IPS-18a (cell line): Measurements from ENCODE around the gene ICE1.

Experiments used
- H3K27ac ChIP-seq: one replicate; pipeline ENCODE4 v1.5.1; 2013; ENCODE audit warnings: low read length
- H3K27me3 ChIP-seq: one replicate; pipeline ENCODE4 v1.6.1; 2013; ENCODE audit warnings: mild to moderate bottlenecking, low read length; ENCODE audit not compliant: control insufficient read depth, insufficient read depth
- H3K36me3 ChIP-seq: one replicate; pipeline ENCODE4 v1.6.1; 2013; ENCODE audit warnings: low read depth, low read length; ENCODE audit not compliant: control insufficient read depth
- H3K4me1 ChIP-seq: one replicate; pipeline ENCODE4 v1.6.1; 2013; ENCODE audit warnings: low read depth, low read length; ENCODE audit not compliant: control insufficient read depth
- H3K4me3 ChIP-seq: one replicate; pipeline ENCODE4 v1.5.1; 2013; ENCODE audit warnings: low read length
- H3K9ac ChIP-seq: one replicate; pipeline ENCODE4 v1.6.1; 2013; ENCODE audit warnings: mild to moderate bottlenecking, low read length, moderate library complexity
- H3K9me3 ChIP-seq: one replicate; pipeline ENCODE4 v1.6.1; 2013; ENCODE audit warnings: low read depth, low read length; ENCODE audit not compliant: control insufficient read depth

Gene ICE1, protein sequence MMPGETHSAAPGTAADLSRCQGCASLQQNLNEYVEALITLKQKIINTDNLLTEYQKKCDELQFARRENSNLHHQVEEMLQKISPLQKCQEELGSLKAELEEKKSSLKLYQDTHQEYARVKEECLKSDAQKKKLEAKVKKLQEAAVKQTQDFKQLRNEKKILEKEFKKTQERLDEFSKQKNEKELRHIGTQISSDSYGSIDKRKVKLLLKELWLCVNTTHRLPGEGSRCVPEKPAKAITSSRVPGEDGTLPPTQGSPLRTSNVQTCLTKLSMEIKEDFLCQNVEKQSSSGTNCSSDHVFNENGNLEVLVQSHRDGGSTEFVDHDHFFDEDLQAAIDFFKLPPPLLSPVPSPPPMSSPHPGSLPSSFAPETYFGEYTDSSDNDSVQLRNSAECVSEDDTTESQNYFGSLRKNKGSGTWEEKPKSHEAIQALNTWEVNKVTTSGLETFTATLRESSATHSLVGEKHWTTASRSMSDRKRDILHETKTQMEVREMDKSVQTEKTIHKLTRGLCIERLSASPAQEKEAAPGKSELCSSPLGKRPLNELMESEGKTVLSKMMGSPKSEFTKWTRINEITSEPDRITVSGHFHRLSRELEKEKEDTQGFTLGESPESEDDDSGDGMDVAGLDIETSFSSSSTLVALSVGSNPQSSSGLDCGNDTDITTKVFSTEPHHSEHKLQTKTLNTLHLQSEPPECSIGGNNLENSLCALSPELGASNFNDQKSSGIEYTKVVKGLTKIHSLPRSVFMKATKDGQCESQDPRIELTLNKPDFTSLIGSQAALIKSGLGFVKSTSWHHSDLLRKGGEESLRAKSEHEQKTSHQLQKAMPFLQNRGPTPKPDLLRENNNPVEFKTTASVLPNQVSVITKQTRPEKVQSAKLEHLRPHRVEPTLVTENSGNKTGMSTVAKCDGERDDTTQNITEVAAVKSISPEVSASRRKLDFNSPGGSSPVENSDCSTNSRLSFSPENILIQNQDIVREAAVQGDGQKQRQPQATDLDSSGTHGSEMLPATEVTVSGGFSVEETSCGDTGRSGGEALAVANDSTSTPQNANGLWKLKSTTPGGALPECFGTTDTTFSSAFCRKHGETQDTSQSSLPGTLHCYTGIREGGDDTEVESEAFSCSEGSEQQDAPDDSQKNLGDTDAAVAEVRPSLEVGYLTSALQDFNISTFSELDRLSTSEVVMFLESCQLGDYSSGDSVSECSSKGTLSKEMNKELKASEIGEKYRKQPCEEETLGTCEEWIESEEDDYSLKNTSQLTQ (N-terminal part only)

GRCh38 chr5:5421961-5422818 lies at the start of gene ICE1:
Gene ICE1, plus strand, starts transcription at chr5:5422677. Its CDS starts 239 bp downstream, at chr5:5422916.
- no peaks in the 10 kb centered on the region for H3K9me3 ChIP-seq
- no peaks in the 10 kb centered on the region for H3K27me3 ChIP-seq
- H3K9ac ChIP-seq = peak within 1 kb of the TSS; percentile 52
- H3K4me1 ChIP-seq = peaks cover 20% of the 10 kb centered on the region
- H3K27ac ChIP-seq = peak within 1 kb of the TSS; percentile 76
- peak within 1 kb of the TSS; percentile 87 for H3K4me3 ChIP-seq
- H3K36me3 ChIP-seq = no peaks in the 10 kb centered on the region

- Histone ChIP-seq H3K36me3 (no peaks in the 10 kb centered on the region), H3K27me3 (no peaks in the 10 kb centered on the region), H3K4me3 (no peak overlapping the region), H3K9me3 (no peaks in the 10 kb centered on the region), H3K27ac (no peak overlapping the region), H3K9ac (no peak overlapping the region), H3K4me1 (peaks cover 14% of the 10 kb centered on the region)
These were observed 49.5 kb upstream of the ICE1 start for GRCh38 chr5:5372930-5373329.

GRCh38 chr5:5373351-5373989 lies 49.0 kb upstream of the ICE1 start:
- no peak overlapping the region for H3K4me3 ChIP-seq
- H3K27me3 ChIP-seq = no peaks in the 10 kb centered on the region
- H3K27ac ChIP-seq = no peak overlapping the region
- peaks cover 14% of the 10 kb centered on the region for H3K4me1 ChIP-seq
- H3K36me3 ChIP-seq = no peaks in the 10 kb centered on the region
- H3K9ac ChIP-seq = no peak overlapping the region
- H3K9me3 ChIP-seq = no peaks in the 10 kb centered on the region

- H3K36me3 ChIP-seq = no peaks in the 10 kb centered on the region
- H3K4me1 ChIP-seq = peaks cover 14% of the 10 kb centered on the region
- no peak overlapping the region for H3K9ac ChIP-seq
- H3K27me3 ChIP-seq = no peaks in the 10 kb centered on the region
- no peak overlapping the region for H3K4me3 ChIP-seq
- no peaks in the 10 kb centered on the region for H3K9me3 ChIP-seq
- H3K27ac ChIP-seq = no peak overlapping the region
These were observed 48.3 kb upstream of the ICE1 start for GRCh38 chr5:5374009-5374715.

- Histone ChIP-seq H3K4me3 (no peak overlapping the region), H3K27me3 (no peaks in the 10 kb centered on the region), H3K27ac (no peak overlapping the region), H3K9me3 (no peaks in the 10 kb centered on the region), H3K9ac (no peak overlapping the region), H3K36me3 (no peaks in the 10 kb centered on the region), H3K4me1 (no peaks in the 10 kb centered on the region)
These were observed 44.7 kb upstream of the ICE1 start for GRCh38 chr5:5377780-5378179.

GRCh38 chr5:5378531-5378930 lies 43.9 kb upstream of the ICE1 start:
- H3K27ac ChIP-seq = no peak overlapping the region
- H3K9me3 ChIP-seq = no peaks in the 10 kb centered on the region
- no peaks in the 10 kb centered on the region for H3K36me3 ChIP-seq
- no peak overlapping the region for H3K4me3 ChIP-seq
- H3K27me3 ChIP-seq = no peaks in the 10 kb centered on the region
- no peaks in the 10 kb centered on the region for H3K4me1 ChIP-seq
- H3K9ac ChIP-seq = no peak overlapping the region

DNA sequence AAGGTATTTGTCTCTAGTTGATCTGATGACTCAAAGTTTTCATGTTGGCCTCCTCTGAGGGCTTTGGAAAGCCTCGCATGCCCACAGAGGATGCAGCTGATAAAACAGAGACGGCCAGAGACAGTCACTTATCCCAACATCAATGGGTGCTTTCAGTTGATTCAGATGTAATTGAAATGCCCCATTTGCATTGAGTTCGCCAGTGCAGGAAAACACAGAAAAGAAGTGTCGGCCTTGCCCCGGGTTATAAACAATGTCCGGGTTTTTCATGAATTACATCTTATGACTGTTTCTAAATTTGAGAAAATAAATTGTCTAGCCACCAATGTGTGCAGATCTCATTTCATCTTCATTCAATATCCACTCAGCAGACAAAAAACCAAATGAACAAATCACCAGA lies 42.2 kb upstream of the ICE1 start:
- H3K27ac ChIP-seq = no peak overlapping the region
- H3K9ac ChIP-seq = no peak overlapping the region
- no peaks in the 10 kb centered on the region for H3K27me3 ChIP-seq
- no peaks in the 10 kb centered on the region for H3K36me3 ChIP-seq
- no peak overlapping the region for H3K4me3 ChIP-seq
- no peaks in the 10 kb centered on the region for H3K9me3 ChIP-seq
- no peaks in the 10 kb centered on the region for H3K4me1 ChIP-seq

DNA sequence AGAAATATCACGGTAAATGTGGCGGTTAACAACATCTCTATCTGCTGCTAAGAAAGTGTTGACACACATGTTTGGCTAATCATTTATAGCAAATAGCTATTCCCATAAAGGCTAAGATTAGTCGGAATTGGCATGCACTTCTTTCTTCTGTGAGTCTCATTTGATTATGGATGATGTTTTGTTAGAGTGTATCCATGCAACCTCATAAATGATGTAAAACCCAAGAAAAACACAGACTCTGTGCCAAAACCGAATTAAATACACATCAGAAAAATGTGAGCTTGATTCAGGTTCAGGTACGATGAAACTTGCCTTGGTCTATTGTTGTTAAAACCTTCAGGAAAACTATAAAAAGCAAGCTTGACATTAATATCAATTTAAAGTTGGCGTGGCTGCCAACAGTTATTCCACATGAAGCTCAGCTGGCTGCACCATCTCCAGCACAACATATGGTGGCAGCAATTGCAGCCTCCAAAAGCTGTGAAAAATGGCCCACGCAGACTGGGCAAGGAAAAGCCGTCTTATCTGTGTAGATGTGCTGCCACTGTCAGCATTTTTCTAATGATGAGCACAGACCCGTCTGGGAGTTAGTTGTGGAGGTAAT lies 41.1 kb upstream of the ICE1 start:
- Histone ChIP-seq H3K27me3 (no peaks in the 10 kb centered on the region), H3K4me1 (no peaks in the 10 kb centered on the region), H3K36me3 (no peaks in the 10 kb centered on the region)

DNA sequence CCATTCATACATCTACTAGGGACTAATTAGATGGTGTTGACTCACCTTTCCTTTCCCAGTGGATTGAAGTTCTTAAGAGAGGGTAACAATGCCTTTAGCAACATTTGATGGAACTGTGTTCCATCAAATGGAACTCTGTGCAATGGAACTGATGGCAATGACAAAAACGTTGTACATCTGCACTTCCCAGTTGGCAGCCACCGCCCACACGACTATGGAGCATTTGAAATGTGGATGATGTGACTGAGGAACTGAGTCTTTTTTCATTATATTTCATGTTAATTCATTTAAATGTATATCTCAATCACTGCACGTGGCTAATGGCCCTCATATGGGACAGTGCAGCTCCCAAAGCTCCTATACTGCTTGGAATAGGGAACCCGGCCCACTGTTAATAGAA lies 39.0 kb upstream of the ICE1 start:
- Histone ChIP-seq H3K4me1 (no peaks in the 10 kb centered on the region), H3K36me3 (no peaks in the 10 kb centered on the region), H3K9me3 (no peaks in the 10 kb centered on the region), H3K27me3 (no peaks in the 10 kb centered on the region), H3K9ac (no peak overlapping the region), H3K27ac (no peak overlapping the region), H3K4me3 (no peak overlapping the region)

More for the DNA sequence above, 41.1 kb upstream of the ICE1 start:
- H3K4me3 ChIP-seq = no peak overlapping the region
- no peak overlapping the region for H3K9ac ChIP-seq
- H3K9me3 ChIP-seq = no peaks in the 10 kb centered on the region
- H3K27ac ChIP-seq = no peak overlapping the region
